IMR-90 (cell line): Measurements from ENCODE around the gene JAKMIP2. TPM values are rescaled to one million over a fixed set of nuclear protein-coding genes. Genes with fewer than 3 reads are reported as not detected.

Experiments
- ATAC-seq: fragments of 200-7000 bp; cut with Tn5 transposase; 2 replicates; pipeline ENCODE4 v1.9.1; 2020; ENCODE audit warnings: low read depth, mild to moderate bottlenecking, moderate library complexity
- BruUV-seq: library from RNA; stranded (reverse); fragments of 400-500 nt; replicated peaks from 2 replicates; lab custom pipeline; 2021; lab: Mats Ljungman, UMichigan
- CTCF ChIA-PET: fragments of 300-600 bp; formaldehyde crosslinking; extraction: SDS; loops from one replicate; lab custom pipeline; 2021; ENCODE audit warnings: antibody characterized with exemption; lab: Yijun Ruan, JAX
- POLR2A ChIA-PET: fragments of 300-600 bp; sonication (Branson Sonifier 250); formaldehyde crosslinking; loops from one replicate; lab custom pipeline; 2022; ENCODE audit warnings: antibody characterized with exemption; ENCODE audit not compliant: unreplicated experiment; lab: Charles Lee
- DNase-seq: peaks from one replicate; pipeline ENCODE4 v3.0.0; 2013
- H2AFZ ChIP-seq: replicated peaks from 2 replicates; pipeline ENCODE3; 2013; ENCODE audit warnings: low read length, mild to moderate bottlenecking; ENCODE audit not compliant: poor library complexity
- H2AK5ac ChIP-seq: 2 replicates; pipeline ENCODE4 v1.6.1; 2013; ENCODE audit warnings: low read depth, low read length, inconsistent platforms
- H2AK9ac ChIP-seq: replicated peaks from 2 replicates; pipeline ENCODE3; 2013; ENCODE audit warnings: mild to moderate bottlenecking, low read depth, low read length, moderate library complexity; ENCODE audit not compliant: poor library complexity
- H2BK120ac ChIP-seq: 2 replicates; pipeline ENCODE4 v1.6.1; 2013; ENCODE audit warnings: low read depth, low read length, inconsistent platforms
- H2BK15ac ChIP-seq: 3 replicates; pipeline ENCODE4 v1.6.1; 2013; ENCODE audit warnings: low read depth, low read length, inconsistent platforms
- H2BK20ac ChIP-seq: 2 replicates; pipeline ENCODE4 v1.6.1; 2013; ENCODE audit warnings: low read depth, mild to moderate bottlenecking, inconsistent platforms, low read length, moderate library complexity
- H2BK5ac ChIP-seq: 2 replicates; pipeline ENCODE4 v1.6.1; 2013; ENCODE audit warnings: mild to moderate bottlenecking, low read depth, low read length, inconsistent platforms; ENCODE audit not compliant: poor library complexity, severe bottlenecking
- H3K14ac ChIP-seq: replicated peaks from 2 replicates; pipeline ENCODE4 v1.6.1; 2013; ENCODE audit warnings: low read depth, low read length, inconsistent platforms
- H3K18ac ChIP-seq: 2 replicates; pipeline ENCODE4 v1.6.1; 2013; ENCODE audit warnings: low read depth, low read length, control low read depth
- H3K23ac ChIP-seq: 2 replicates; pipeline ENCODE4 v1.6.1; 2013; ENCODE audit warnings: low read depth, low read length, inconsistent platforms
- H3K27ac ChIP-seq: 2 replicates; pipeline ENCODE4 v1.5.1; 2013; ENCODE audit warnings: mild to moderate bottlenecking, control low read depth, low read length; ENCODE audit not compliant: insufficient read depth
- H3K27me3 ChIP-seq: 2 replicates; pipeline ENCODE4 v1.6.1; 2013; ENCODE audit warnings: low read length; ENCODE audit not compliant: control insufficient read depth, insufficient read depth
- H3K36me3 ChIP-seq: 2 replicates; pipeline ENCODE4 v1.6.1; 2013; ENCODE audit warnings: low read length, mixed read lengths; ENCODE audit not compliant: control insufficient read depth, insufficient read depth
- H3K4ac ChIP-seq: 2 replicates; pipeline ENCODE4 v1.6.1; 2013; ENCODE audit warnings: low read depth, low read length, inconsistent platforms
- H3K4me1 ChIP-seq: 2 replicates; pipeline ENCODE4 v1.6.1; 2013; ENCODE audit warnings: low read length, mixed read lengths; ENCODE audit not compliant: control insufficient read depth, insufficient read depth
- H3K4me2 ChIP-seq: 2 replicates; pipeline ENCODE4 v1.6.1; 2013; ENCODE audit warnings: low read depth, mild to moderate bottlenecking, control low read depth, low read length, moderate library complexity
- H3K4me3 ChIP-seq: 2 replicates; pipeline ENCODE4 v1.5.1; 2013; ENCODE audit warnings: low read depth, mild to moderate bottlenecking, control low read depth, low read length, moderate library complexity; ENCODE audit not compliant: insufficient read depth
- H3K56ac ChIP-seq: 2 replicates; pipeline ENCODE4 v1.6.1; 2013; ENCODE audit warnings: low read length, inconsistent platforms; ENCODE audit not compliant: insufficient read depth; ENCODE audit errors: extremely low read depth
- H3K79me1 ChIP-seq, 2 experiments: 2 replicates each; pipeline ENCODE4 v1.6.1; 2013; ENCODE audit warnings: low read length in 2 of 2, inconsistent platforms in 1 of 2, low read depth in 1 of 2
- H3K9ac ChIP-seq: 2 replicates; pipeline ENCODE4 v1.6.1; 2013; ENCODE audit warnings: low read depth, low read length, control low read depth
- H3K9me1 ChIP-seq: 2 replicates; pipeline ENCODE4 v1.6.1; 2013; ENCODE audit warnings: low read length, inconsistent platforms; ENCODE audit not compliant: insufficient read depth
- H3K9me3 ChIP-seq: 2 replicates; pipeline ENCODE4 v1.6.1; 2013; ENCODE audit warnings: low read length; ENCODE audit not compliant: control insufficient read depth, insufficient read depth
- H4K20me1 ChIP-seq: 2 replicates; pipeline ENCODE4 v1.6.1; 2013; ENCODE audit warnings: low read length, inconsistent platforms; ENCODE audit not compliant: insufficient read depth
- H4K5ac ChIP-seq: 2 replicates; pipeline ENCODE4 v1.6.1; 2013; ENCODE audit warnings: mild to moderate bottlenecking, low read depth, low read length, control low read depth
- H4K8ac ChIP-seq, 2 experiments: 2 replicates each; pipeline ENCODE4 v1.6.1; 2013; ENCODE audit warnings: low read depth in 2 of 2, low read length in 2 of 2, control low read depth in 1 of 2, inconsistent platforms in 1 of 2
- H4K91ac ChIP-seq: 2 replicates; pipeline ENCODE4 v1.6.1; 2013; ENCODE audit warnings: low read depth, low read length, inconsistent platforms; ENCODE audit not compliant: insufficient read depth
- CEBPB ChIP-seq: IDR thresholded peaks from 2 replicates; pipeline ENCODE4 v1.6.1; 2012; ENCODE audit warnings: low read depth, low read length, improper control_type of control experiment
- CHD1 ChIP-seq: IDR thresholded peaks from 2 replicates; pipeline ENCODE4 v1.6.1; 2012; ENCODE audit warnings: low read depth, low read length, improper control_type of control experiment
- FOS ChIP-seq: fragments of 150-350 bp; IDR thresholded peaks from 2 replicates; pipeline ENCODE4 v1.6.1; 2016; ENCODE audit warnings: low read depth, low read length
- RAD21 ChIP-seq: IDR thresholded peaks from 2 replicates; pipeline ENCODE4 v1.6.1; 2012; ENCODE audit warnings: low read length, improper control_type of control experiment
- RCOR1 ChIP-seq: IDR thresholded peaks from 2 replicates; pipeline ENCODE4 v1.6.1; 2012; ENCODE audit warnings: mild to moderate bottlenecking, low read length, improper control_type of control experiment; ENCODE audit not compliant: insufficient replicate concordance
- RFX5 ChIP-seq: IDR thresholded peaks from 2 replicates; pipeline ENCODE4 v1.8.0; 2012; ENCODE audit warnings: low read depth, mild to moderate bottlenecking, low read length, moderate library complexity
- SMC3 ChIP-seq: fragments of 150-350 bp; IDR thresholded peaks from 2 replicates; pipeline ENCODE4 v1.6.1; 2016; ENCODE audit warnings: low read depth, mild to moderate bottlenecking, antibody characterized with exemption, low read length, moderate library complexity
- WGBS, 2 experiments: methylation state at CpG; one replicate each; pipeline versions ENCODE4 v1.1.5 to v1.1.7; 2013; ENCODE audit warnings: missing lambda C conversion rate in 2 of 2; ENCODE audit not compliant: insufficient read length in 1 of 2; ENCODE audit errors: extremely low coverage in 2 of 2; 5-methylcytosine and 5-hydroxymethylcytosine counted together
- dilution Hi-C: fragments of 300-500 bp; cut with HindIII; formaldehyde crosslinking; loops from one replicate; pipeline ENCODE4 v1.14.3; 2018; ENCODE audit warnings: low sequenced_read_pairs; ENCODE audit not compliant: unreplicated experiment
- in situ Hi-C: fragments of 300-500 bp; cut with MboI; formaldehyde crosslinking; loops from 3 replicates; pipeline ENCODE4 v1.14.3; 2019; ENCODE audit warnings: low sequenced_read_pairs, inconsistent platforms, mixed read lengths
- intact Hi-C: fragments of 100-400 bp; cut with micrococcal nuclease; formaldehyde crosslinking; loops from 2 replicates; pipeline ENCODE4 v1.10.0; 2022
- polyA plus RNA-seq, 3 experiments: library from polyadenylated mRNA; depleted of rRNA; stranded (reverse); fragments of >200 nt; gene quantifications; 2 replicates each; pipeline ENCODE4 v1.2.3, GENCODE V29; 2012; ENCODE audit warnings: low replicate concordance in 1 of 3
- total RNA-seq: library from RNA; depleted of rRNA; stranded (reverse); fragments of >200 nt; gene quantifications from 2 replicates; pipeline ENCODE4 v1.2.3, GENCODE V29; 2012
- TF ChIP-seq, protein P1 (sequence below): fragments of 150-350 bp; IDR thresholded peaks from 2 replicates; pipeline ENCODE4 v1.6.1; 2016; ENCODE audit warnings: low read depth, mild to moderate bottlenecking, low read length, moderate library complexity, borderline replicate concordance

Gene JAKMIP2
- total and polyA plus RNA-seq, 2 of the 4 experiments (the other 2 are of a cell fraction): under 0.01 TPM; not detected in 1

DNA sequence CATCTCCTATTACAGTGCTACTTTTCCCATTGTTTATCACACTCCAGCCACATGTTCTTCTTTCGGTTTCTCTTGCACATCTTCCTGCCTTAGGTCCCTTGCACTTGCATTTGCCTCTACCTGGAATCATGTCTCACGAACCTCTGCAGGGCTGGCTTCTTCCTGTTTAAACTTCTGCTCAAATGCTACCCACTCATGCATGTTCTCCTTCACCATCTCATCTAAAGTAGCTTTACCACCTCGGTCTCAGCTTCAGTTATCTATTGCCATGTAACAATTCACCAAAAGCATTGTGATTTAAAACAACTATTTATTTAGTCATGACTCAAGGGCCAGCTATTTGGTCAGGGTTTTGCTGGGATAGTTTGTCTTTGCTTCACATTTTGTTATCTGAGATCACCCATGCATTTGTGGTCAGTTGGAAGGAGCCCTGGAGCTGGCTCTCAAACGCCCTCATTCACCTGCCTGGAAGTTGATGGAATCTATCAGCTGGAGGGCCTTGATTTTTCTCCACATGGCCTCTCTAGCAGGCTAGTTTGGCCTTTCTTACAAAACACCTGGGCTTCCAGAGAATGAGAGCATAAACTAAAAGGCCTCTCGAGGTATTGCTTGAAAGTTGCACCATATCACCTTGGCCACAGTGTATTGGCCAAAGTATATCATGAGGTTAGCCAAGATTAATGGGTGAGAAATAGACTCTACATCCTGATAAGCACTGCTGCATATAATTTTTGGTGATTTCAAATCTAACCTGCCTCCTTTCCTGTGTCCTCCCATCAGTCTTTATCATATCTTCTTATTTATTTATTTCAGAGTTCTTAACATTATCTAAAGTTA is 27.5 kb upstream of the JAKMIP2 start (continued):
- TF ChIP-seq CHD1: no peak

DNA sequence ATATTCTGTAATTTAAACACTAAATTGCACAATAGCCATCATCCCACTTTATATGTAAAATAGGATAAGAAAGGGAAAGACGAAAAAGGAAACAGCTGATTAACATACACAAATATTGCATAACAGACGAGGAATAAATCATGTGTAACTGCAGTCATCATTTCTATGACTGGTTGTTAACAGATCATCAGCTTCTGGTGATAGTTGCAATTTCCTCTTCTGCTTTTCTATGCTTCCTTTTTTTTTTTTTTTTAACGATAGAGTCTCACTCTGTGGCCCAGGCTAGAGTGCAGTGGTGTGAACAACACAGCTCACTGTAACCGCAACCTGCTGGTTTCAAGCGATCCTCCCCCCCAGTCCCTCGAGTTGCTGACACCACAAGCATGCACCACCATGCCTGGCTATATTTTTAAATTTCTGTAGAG is 22.5 kb upstream of the JAKMIP2 start:
- H3K4ac ChIP-seq: no peak overlapping the region
- no peak overlapping the region for H2BK15ac ChIP-seq
- no peak overlapping the region for H3K4me3 ChIP-seq
- no TSS peak for BruUV-seq
- H3K56ac ChIP-seq: no peak overlapping the region
- no peaks in the 10 kb centered on the region for H3K79me1 ChIP-seq
- H3K23ac ChIP-seq: no peak overlapping the region
- H4K91ac ChIP-seq: no peak overlapping the region
- H3K9ac ChIP-seq: no peak overlapping the region
- no peak overlapping the region for H3K4me2 ChIP-seq
- H3K4me1 ChIP-seq: no peaks in the 10 kb centered on the region
- ATAC-seq: no peak
- ChIA-PET CTCF (no interaction called here), POLR2A (no interaction called here)
- H2AK5ac ChIP-seq: no peak overlapping the region
- no peak overlapping the region for H2BK5ac ChIP-seq
- no peaks in the 10 kb centered on the region for H3K9me3 ChIP-seq
- H3K14ac ChIP-seq: no peak overlapping the region
- H4K20me1 ChIP-seq: no peaks in the 10 kb centered on the region
- H2BK20ac ChIP-seq: no peak overlapping the region
- no peak for DNase-seq
- in situ Hi-C loops (no loop called here), intact Hi-C loops (no loop called here), dilution Hi-C loops (no loop called here)
- H3K27me3 ChIP-seq: no peaks in the 10 kb centered on the region
- no peak overlapping the region for H4K5ac ChIP-seq
- no peak overlapping the region for H3K27ac ChIP-seq
- H3K9me1 ChIP-seq: no peaks in the 10 kb centered on the region
- peak; percentile 41; the same call in 1 of the 2 replicates for TF ChIP-seq CEBPB
- TF ChIP-seq, protein P1, sequence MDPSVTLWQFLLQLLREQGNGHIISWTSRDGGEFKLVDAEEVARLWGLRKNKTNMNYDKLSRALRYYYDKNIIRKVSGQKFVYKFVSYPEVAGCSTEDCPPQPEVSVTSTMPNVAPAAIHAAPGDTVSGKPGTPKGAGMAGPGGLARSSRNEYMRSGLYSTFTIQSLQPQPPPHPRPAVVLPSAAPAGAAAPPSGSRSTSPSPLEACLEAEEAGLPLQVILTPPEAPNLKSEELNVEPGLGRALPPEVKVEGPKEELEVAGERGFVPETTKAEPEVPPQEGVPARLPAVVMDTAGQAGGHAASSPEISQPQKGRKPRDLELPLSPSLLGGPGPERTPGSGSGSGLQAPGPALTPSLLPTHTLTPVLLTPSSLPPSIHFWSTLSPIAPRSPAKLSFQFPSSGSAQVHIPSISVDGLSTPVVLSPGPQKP: no peak
- no peak for TF ChIP-seq RCOR1
- no peak for TF ChIP-seq RFX5
- TF ChIP-seq FOS: no peak
- TF ChIP-seq SMC3: no peak
- TF ChIP-seq RAD21: no peak
- H4K8ac ChIP-seq: no peak overlapping the region
- H3K18ac ChIP-seq: no peak overlapping the region
- H2AK9ac ChIP-seq: no peak overlapping the region
- no peak overlapping the region for H2BK120ac ChIP-seq
- no CpG with 5 or more reads among the region's 6 CpGs for WGBS, 2 experiments
- no peaks in the 10 kb centered on the region for H3K36me3 ChIP-seq
- H2AFZ ChIP-seq: no peak overlapping the region
